Stimulated activated CD4-positive, alpha-beta T cell treated with anti-CD3 and anti-CD28 coated beads, Interleukin-1b, Interleukin-23, amount 100 ng/mL, for 48 hours (primary cell): Measurements from ENCODE around the gene TBC1D30.

Source experiments
- DNase-seq: peaks from one replicate; pipeline ENCODE4 v3.0.0-alpha.2; 2020

TBC1D30 gene

GRCh38 chr12:64912516-64913255 is 88.2 kb downstream of the TBC1D30 start:
- DNase-seq = no peak

DNA sequence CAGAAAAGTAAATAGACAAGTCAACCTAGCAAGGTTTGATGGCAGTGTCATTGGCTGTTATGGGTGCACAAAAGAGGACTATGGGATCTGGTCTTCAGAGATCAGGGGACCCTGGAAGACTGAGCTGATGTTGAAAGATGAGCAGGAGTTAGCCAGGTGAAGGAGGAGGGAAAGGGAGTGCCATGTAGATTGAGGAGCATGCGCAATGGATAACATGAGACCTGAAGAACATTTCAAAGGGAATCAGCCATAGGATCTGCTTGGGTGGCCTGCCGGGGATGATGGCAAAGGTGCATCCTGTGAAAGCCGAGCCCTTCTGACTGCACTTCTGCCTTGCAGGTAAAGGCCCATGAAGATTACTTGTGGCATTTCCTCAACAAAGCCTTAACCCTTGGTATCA is 90.8 kb downstream of the TBC1D30 start:
- DNase-seq = no peak

DNA sequence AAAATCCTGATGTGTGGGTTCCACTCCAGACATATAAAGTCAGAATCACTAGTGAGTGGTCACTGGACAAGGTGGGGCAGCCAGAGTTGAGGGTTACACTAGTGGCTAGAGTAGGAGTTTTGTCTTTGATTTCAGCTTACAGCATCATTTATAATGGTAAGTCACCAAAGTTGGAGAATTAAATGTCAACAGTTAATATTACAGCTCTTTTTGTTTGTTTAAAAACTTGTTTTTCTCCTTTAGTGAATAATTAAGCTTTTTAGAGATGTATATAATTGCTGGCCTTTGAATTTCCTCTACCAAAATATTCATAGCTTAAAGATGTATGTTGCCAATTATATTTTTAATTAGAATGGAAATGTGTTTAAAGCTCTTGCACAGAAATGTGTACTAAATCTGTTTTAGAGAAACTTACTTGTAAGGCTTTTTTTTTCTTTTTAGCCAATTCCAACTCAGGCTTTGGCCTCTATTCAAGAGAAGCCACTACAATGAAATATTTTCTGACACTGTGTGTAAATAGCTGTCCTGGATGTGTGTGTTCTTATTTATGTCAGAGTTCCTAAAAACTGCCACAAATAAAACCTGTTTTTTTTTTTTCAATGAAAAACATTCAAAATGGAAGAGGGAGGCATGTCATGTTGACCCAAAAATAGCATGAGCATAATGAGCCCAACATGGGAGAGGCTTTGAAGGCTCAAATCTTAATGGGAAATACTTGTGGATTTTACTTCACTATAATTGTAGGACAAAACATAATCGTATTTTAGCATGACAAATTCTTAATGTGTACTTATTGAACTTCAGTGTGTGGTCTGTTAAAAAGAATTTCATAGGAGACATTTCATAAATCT is 92.2 kb downstream of the TBC1D30 start:
- no peak for DNase-seq

DNA sequence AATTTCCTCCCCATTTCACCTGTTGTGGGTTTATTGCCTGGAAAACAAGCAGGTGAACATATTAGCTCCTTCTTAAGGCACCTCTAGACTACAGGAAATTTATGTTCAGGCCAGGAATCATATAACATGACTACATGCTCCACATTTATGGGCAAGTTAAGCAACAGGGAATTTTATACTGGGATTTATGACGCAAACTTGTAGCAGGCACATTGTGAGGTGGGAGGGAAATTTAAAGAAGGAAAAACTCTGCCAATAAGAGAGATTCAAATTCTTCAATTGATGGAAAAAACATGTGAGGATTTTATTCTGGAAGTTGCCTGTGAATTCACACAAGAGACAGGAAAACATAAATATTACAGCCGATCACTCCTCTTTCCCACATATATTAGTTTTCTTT is 93.9 kb downstream of the TBC1D30 start:
- no peak for DNase-seq

- DNase-seq = no peak
These were observed 94.4 kb downstream of the TBC1D30 start for GRCh38 chr12:64918801-64919200.

GRCh38 chr12:64922853-64923252 is 98.4 kb downstream of the TBC1D30 start:
- DNase-seq = no peak

DNA sequence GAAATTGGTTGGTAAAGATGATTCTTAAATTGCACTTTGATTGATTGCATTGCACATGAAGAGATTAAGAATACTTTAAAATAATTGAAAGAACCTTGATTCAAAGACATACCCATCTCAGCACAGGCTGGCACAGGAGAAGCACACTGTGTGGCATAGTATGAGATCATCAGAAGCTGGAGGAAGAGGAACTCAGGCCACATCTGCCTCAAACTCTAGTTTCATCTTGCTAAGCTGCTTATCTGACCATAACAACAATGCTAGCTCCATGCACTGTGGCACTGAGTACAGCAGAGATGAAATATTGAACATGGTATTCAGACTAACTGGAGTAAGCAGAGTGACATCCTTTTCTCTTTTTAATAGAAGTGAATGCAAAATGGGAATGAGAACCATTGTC is 99.1 kb downstream of the TBC1D30 start:
- DNase-seq = no peak
